ENCODE data around the gene EPN2.

Gene EPN2

GRCh38 chr17:19369107-19369778, 132.1 kb downstream of the EPN2 start:
- H3K4me3 ChIP-seq (ENCODE audit: low read length), result no peak overlapping the region
- no peak for TF ChIP-seq CTCF (IDR thresholded peaks at IDR 0.05; ENCODE audit: insufficient read depth, low read depth, low read length, missing control alignments)
- DNase-seq (ENCODE audit: low read depth), result no peak

DNA sequence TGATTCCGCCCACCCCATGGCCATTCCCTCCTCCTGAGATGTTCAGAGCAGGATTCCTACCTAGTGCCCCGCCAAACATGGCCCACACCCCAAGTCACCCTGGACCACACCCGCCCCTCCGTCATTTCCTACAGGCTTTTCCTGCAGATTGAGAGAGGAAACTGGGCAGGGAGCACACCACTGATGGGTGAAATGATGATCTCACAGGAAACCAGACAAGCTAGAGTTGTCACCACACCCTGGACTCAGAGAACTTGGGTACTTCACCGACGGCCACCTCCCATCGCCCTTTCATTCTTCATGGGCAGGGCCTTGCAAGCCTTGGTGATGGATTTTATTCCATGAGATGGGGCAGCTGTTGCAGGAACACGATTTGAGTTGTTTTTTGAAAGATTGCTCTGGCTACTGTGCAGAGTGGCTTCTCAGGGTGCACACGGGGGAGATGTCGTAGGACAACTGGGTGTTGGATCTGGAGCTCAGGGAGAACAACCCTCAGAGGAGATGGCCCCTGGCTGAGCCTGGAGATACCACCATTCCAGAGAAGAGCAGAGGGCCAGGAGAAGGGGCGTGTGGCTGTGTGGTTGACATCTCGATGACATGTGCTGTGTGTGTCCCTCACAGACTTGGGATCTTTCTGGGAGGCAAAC, 132.8 kb downstream of the EPN2 start:
- TF ChIP-seq CTCF (IDR thresholded peaks at IDR 0.05; ENCODE audit: insufficient read depth, low read depth, low read length, missing control alignments), result no peak
- H3K4me3 ChIP-seq (ENCODE audit: low read length), result no peak overlapping the region
- DNase-seq (ENCODE audit: low read depth), result peak; percentile 61

- no peak overlapping the region for H3K4me3 ChIP-seq (ENCODE audit: low read length)
- no peak for DNase-seq (ENCODE audit: low read depth)
- TF ChIP-seq CTCF (IDR thresholded peaks at IDR 0.05; ENCODE audit: insufficient read depth, low read depth, low read length, missing control alignments), result no peak
Observed at GRCh38 chr17:19370493-19370960, 133.4 kb downstream of the EPN2 start.

GRCh38 chr17:19371259-19372010, 134.3 kb downstream of the EPN2 start:
- TF ChIP-seq CTCF (IDR thresholded peaks at IDR 0.05; ENCODE audit: insufficient read depth, low read depth, low read length, missing control alignments), result no peak

GRCh38 chr17:19372011-19372370, 134.8 kb downstream of the EPN2 start:
- no peak for DNase-seq (ENCODE audit: low read depth)
- TF ChIP-seq CTCF (IDR thresholded peaks at IDR 0.05; ENCODE audit: insufficient read depth, low read depth, low read length, missing control alignments), result no peak
- H3K4me3 ChIP-seq (ENCODE audit: low read length), result no peak overlapping the region

More at GRCh38 chr17:19371259-19372010, 134.3 kb downstream of the EPN2 start:
- H3K4me3 ChIP-seq (ENCODE audit: low read length), result no peak overlapping the region
- DNase-seq (ENCODE audit: low read depth), result no peak

DNA sequence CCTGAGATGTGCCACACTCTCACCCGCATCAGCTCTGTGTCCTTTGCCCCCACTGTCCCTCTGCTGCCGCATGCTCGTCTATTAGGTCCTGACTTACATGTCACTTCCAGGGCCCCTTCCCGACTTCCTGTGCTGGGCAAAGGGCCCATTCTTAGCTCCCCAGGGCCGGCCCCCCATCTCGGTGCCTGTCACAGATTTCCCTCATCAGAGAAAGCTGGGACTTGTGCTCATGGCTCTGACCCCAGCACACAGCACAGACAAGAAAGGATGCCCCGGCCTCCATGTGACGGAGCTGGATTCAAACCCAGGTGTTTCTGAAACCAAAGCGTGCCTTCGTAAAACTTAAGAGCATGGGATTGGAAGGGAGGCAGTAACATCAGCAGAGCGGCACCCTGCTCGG, 135.3 kb downstream of the EPN2 start:
- H3K4me3 ChIP-seq (ENCODE audit: low read length), result no peak overlapping the region
- DNase-seq (ENCODE audit: low read depth), result no peak
- TF ChIP-seq CTCF (IDR thresholded peaks at IDR 0.05; ENCODE audit: insufficient read depth, low read depth, low read length, missing control alignments), result no peak
